BJ (cell line): ENCODE measurements around the gene SYNE1. TPM values are rescaled to one million over a fixed set of nuclear protein-coding genes. Genes with fewer than 3 reads are reported as not detected.

Experiments used
- CTCF ChIA-PET: fragments of 350-600 bp; formaldehyde crosslinking; extraction: SDS; loops from one replicate; lab custom pipeline; 2021; ENCODE audit warnings: antibody characterized with exemption, inconsistent platforms; lab: Yijun Ruan, JAX
- POLR2A ChIA-PET: fragments of 300-600 bp; sonication (Branson Sonifier 250); formaldehyde crosslinking; extraction: SDS; loops from one replicate; lab custom pipeline; 2021; ENCODE audit warnings: antibody characterized with exemption; lab: Charles Lee
- DNase-seq: peaks from one replicate; pipeline ENCODE4 v3.0.0-alpha.2; 2011; ENCODE audit warnings: low read depth
- H3K27me3 ChIP-seq: 2 replicates; pipeline ENCODE4 v1.6.0; 2011; ENCODE audit warnings: low read length; ENCODE audit not compliant: control insufficient read depth, insufficient read depth
- H3K36me3 ChIP-seq: 2 replicates; pipeline ENCODE4 v1.5.1; 2011; ENCODE audit warnings: low read length; ENCODE audit not compliant: control insufficient read depth, insufficient read depth
- H3K4me3 ChIP-seq: 2 replicates; pipeline ENCODE4 v1.5.1; 2011; ENCODE audit warnings: low read depth, mild to moderate bottlenecking, control low read depth, low read length
- CTCF ChIP-seq: IDR thresholded peaks from 2 replicates; pipeline ENCODE4 v1.5.1; 2011; ENCODE audit warnings: low read depth, mild to moderate bottlenecking, control low read depth, inconsistent platforms, low read length, moderate library complexity; ENCODE audit not compliant: insufficient read depth
- polyA plus RNA-seq: library from polyadenylated mRNA; depleted of rRNA; stranded (reverse); fragments of >200 nt; gene quantifications from 2 replicates; pipeline ENCODE4 v1.2.3, GENCODE V29; 2011

SYNE1 gene
- polyA plus RNA-seq, 1 experiment = 44.2 TPM

DNA sequence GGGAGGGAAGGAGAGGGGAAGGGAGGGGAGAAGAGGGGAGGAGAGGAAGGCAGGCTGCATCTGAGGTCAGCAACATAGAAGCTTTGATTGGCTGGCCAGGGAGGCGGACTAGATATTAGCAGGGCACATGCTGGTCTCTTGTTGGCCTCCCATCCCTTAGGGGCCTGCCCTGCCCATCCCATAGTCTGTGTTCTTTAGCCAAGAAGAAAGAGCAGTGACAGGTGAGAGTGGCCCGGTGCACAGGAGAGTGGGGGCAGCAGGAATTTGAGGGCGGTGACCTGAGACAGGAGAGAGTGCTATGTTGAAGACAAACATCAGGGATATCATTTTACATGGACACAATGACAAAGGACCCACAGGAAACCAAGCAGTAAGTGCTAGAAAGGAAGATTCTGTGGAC lies 413.5 kb downstream of the SYNE1 start:
- no peak for TF ChIP-seq CTCF
- DNase-seq = no peak
- H3K27me3 ChIP-seq = no peaks in the 10 kb centered on the region
- no peak overlapping the region for H3K4me3 ChIP-seq
- CTCF ChIA-PET = no interaction called here
- H3K36me3 ChIP-seq = peaks cover 21% of the 10 kb centered on the region
- POLR2A ChIA-PET = no interaction called here

GRCh38 chr6:152221806-152222628 lies 415.1 kb downstream of the SYNE1 start:
- no peak for TF ChIP-seq CTCF
- Histone ChIP-seq H3K4me3 (no peak overlapping the region), H3K27me3 (no peaks in the 10 kb centered on the region), H3K36me3 (peaks cover 23% of the 10 kb centered on the region)
- POLR2A ChIA-PET = no interaction called here
- DNase-seq = no peak
- CTCF ChIA-PET = interaction anchor here (1.4 kb wide), 2 partner anchors 12 to 46 kb away, joined by 3 read pairs; no protein-coding TSS in a partner anchor

DNA sequence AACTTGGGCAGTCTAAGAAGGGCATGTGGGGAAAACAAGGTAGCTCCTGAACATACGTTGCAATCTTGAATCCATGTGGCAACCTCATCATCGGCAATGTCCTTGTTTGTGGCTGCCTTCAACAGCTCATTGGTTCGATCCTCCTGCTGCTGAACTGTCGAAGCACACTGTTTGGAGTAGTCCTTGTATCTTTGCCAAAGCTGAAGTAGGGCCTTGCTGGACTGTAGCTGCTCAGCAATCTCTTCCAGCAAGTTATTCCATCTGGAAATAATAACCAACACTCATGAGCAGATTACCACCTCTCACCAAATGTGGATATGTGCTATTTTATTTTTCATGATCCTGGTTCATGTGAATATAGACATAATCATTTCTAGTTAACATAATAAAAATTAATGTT lies 416.4 kb downstream of the SYNE1 start:
- ChIA-PET CTCF (interaction anchor here (1.1 to 1.6 kb wide), 4 partner anchors 11 to 47 kb away, joined by 3 read pairs; no protein-coding TSS in a partner anchor), POLR2A (no interaction called here)
- H3K27me3 ChIP-seq = no peaks in the 10 kb centered on the region
- H3K4me3 ChIP-seq = no peak overlapping the region
- no peak for TF ChIP-seq CTCF
- no peak for DNase-seq
- peaks cover 23% of the 10 kb centered on the region for H3K36me3 ChIP-seq

DNA sequence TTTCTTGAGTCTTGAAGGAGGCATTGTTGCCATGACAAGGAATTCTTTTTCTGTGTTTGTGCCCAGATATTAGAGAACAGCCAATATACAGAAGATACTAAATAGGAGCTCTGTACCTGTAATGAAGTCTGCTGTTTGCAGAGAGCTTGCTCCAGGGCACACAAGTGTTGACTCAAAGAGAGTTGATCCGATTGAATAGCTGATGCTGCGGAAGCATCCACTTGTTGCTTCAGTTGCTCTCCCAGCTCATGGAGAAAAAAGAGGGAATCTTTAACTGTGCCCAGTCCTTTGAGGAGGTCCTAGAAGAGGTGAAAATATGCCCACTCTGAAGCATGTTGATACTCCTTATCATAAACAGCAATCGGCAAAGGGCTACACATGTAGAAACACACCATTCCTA lies 418.3 kb downstream of the SYNE1 start:
- TF ChIP-seq CTCF = no peak
- H3K36me3 ChIP-seq = peaks cover 22% of the 10 kb centered on the region
- ChIA-PET CTCF (interaction anchor here (1.3 to 1.7 kb wide), 2 partner anchors 9 to 10 kb away, joined by 4 read pairs; no protein-coding TSS in a partner anchor), POLR2A (no interaction called here)
- H3K27me3 ChIP-seq = no peaks in the 10 kb centered on the region
- no peak for DNase-seq
- H3K4me3 ChIP-seq = no peak overlapping the region

DNA sequence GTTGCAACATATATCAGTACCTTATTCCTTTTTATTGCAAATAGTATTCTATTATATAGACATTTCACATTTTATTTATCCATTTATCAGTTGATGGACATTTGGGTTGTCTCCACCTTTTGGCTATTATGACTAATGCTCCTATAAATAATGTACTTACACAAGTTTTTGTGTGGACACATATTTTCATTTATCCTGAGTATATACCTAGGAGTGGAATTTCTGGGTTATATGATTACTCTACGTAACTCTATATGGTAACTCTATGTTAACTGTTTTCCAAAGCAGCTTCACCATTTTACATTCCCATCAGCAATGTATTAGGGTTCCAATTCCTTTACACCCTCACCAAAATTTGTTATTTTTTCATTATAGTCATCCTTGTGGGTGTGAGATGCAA lies 424.7 kb downstream of the SYNE1 start:
- ChIA-PET POLR2A (no interaction called here), CTCF (no interaction called here)
- no peak overlapping the region for H3K4me3 ChIP-seq
- TF ChIP-seq CTCF = no peak
- no peak for DNase-seq
- H3K36me3 ChIP-seq = peaks cover 8% of the 10 kb centered on the region
- no peaks in the 10 kb centered on the region for H3K27me3 ChIP-seq
